DMS79 treated with DMSO at 0.1 percent for 48 hours (cell line): ENCODE data around the gene UBR4.
"Not testable (repeated sequence)": the region's sequence is repeated elsewhere in the genome, so short reads cannot be mapped to it uniquely, and the experiment has no call there.

Source experiments
- DNase-seq: peaks from one replicate; lab custom pipeline; 2025; lab: John Stamatoyannopoulos, UW

Gene UBR4

GRCh38 chr1:19209990-19210771 is at the start of gene UBR4:
Gene UBR4 (minus strand): TSS chr1:19210266. CDS start chr1:19210248, 18 bp downstream.
- DNase-seq = peak; percentile 98

GRCh38 chr1:19258353-19258752 is 48.3 kb upstream of the UBR4 start:
- DNase-seq = no peak

- DNase-seq = no peak
These were observed 47.3 kb upstream of the UBR4 start for GRCh38 chr1:19257178-19257914.

GRCh38 chr1:19256301-19256700 is 46.2 kb upstream of the UBR4 start:
- DNase-seq = not testable (repeated sequence)

- no peak for DNase-seq
These were observed 45.2 kb upstream of the UBR4 start for GRCh38 chr1:19255288-19255687.

GRCh38 chr1:19254416-19254815 is 44.4 kb upstream of the UBR4 start:
- DNase-seq = no peak

GRCh38 chr1:19251305-19252196 is 41.5 kb upstream of the UBR4 start, which contains the start of the genes EMC1 and MRTO4:
Gene EMC1 (minus strand): TSS chr1:19251524. CDS start chr1:19251509, 15 bp downstream.
Gene MRTO4 (plus strand): TSS chr1:19251805. CDS start chr1:19251836, 31 bp downstream.
- peak; percentile 75 for DNase-seq

GRCh38 chr1:19250629-19251304 is 40.7 kb upstream of the UBR4 start:
- no peak for DNase-seq

- DNase-seq = peak; percentile 14
These were observed 30.8 kb upstream of the UBR4 start for GRCh38 chr1:19240673-19241538.

- no peak for DNase-seq
These were observed 29.8 kb upstream of the UBR4 start for GRCh38 chr1:19239876-19240275.

- DNase-seq = no peak
These were observed 24.2 kb upstream of the UBR4 start for GRCh38 chr1:19234224-19234623.

- no peak for DNase-seq
These were observed 22.4 kb upstream of the UBR4 start for GRCh38 chr1:19232524-19232846.

- not testable (repeated sequence) for DNase-seq
These were observed 21.9 kb upstream of the UBR4 start for GRCh38 chr1:19231736-19232523.

GRCh38 chr1:19229828-19230325 is 19.8 kb upstream of the UBR4 start:
- no peak for DNase-seq

- no peak for DNase-seq
These were observed 19.2 kb upstream of the UBR4 start for GRCh38 chr1:19229229-19229628.

GRCh38 chr1:19222979-19223824 is 13.1 kb upstream of the UBR4 start:
- no peak for DNase-seq

GRCh38 chr1:19222573-19222972 is 12.5 kb upstream of the UBR4 start:
- no peak for DNase-seq

- DNase-seq = no peak
These were observed 10.9 kb upstream of the UBR4 start for GRCh38 chr1:19220991-19221390.
